Type B pancreatic cell (in vitro differentiated cells): ENCODE data around the gene LRRK1. TPM values are rescaled to one million over a fixed set of nuclear protein-coding genes. Genes with fewer than 3 reads are reported as not detected.

Experiments
- DNase-seq: peaks from one replicate; pipeline ENCODE4 v3.0.0; 2021; ENCODE audit warnings: mixed read lengths; ENCODE audit not compliant: unreplicated experiment; ENCODE audit errors: extremely low spot score
- H3K27ac Mint-ChIP-seq: 2 replicates; pipeline ENCODE4 v1.8.0; 2021; ENCODE audit warnings: mild to moderate bottlenecking, mixed read lengths
- H3K27me3 Mint-ChIP-seq: 2 replicates; pipeline ENCODE4 v1.8.0; 2021; ENCODE audit warnings: mixed read lengths
- H3K36me3 Mint-ChIP-seq: 2 replicates; pipeline ENCODE4 v1.8.0; 2021; ENCODE audit warnings: mixed read lengths
- H3K4me1 Mint-ChIP-seq: one replicate; pipeline ENCODE4 v1.8.0; 2021; ENCODE audit warnings: mixed read lengths; ENCODE audit not compliant: unreplicated experiment
- H3K4me3 Mint-ChIP-seq: 2 replicates; pipeline ENCODE4 v1.8.0; 2021; ENCODE audit warnings: mild to moderate bottlenecking, mixed read lengths
- H3K9me3 Mint-ChIP-seq: 2 replicates; pipeline ENCODE4 v1.8.0; 2021; ENCODE audit warnings: mixed read lengths
- CTCF ChIP-seq: fragments of 200-600 bp; sonication (generic); conservative IDR thresholded peaks from 2 replicates; pipeline ENCODE4 v1.5.0; 2021; ENCODE audit warnings: antibody characterized with exemption, mild to moderate bottlenecking
- total RNA-seq: library from RNA; stranded (reverse); gene quantifications from 2 replicates; pipeline ENCODE4 v1.2.1, GENCODE V29; 2021; ENCODE audit warnings: low replicate concordance

LRRK1 gene
- total RNA-seq, 1 donor from 2014 or later, result 2.0 TPM

GRCh38 chr15:101003081-101003480 lies 83.9 kb downstream of the LRRK1 start:
- Mint-ChIP-seq H3K4me3 (no peak overlapping the region), H3K9me3 (peaks cover 6% of the 10 kb centered on the region), H3K27ac (no peak overlapping the region), H3K36me3 (no peaks in the 10 kb centered on the region), H3K4me1 (peaks cover 18% of the 10 kb centered on the region), H3K27me3 (peaks cover 14% of the 10 kb centered on the region)
- DNase-seq, result no peak
- no peak for TF ChIP-seq CTCF

GRCh38 chr15:101003706-101004105 lies 84.5 kb downstream of the LRRK1 start:
- peaks cover 6% of the 10 kb centered on the region for H3K9me3 Mint-ChIP-seq
- no peak overlapping the region for H3K4me3 Mint-ChIP-seq

GRCh38 chr15:101004500-101004899 lies 85.3 kb downstream of the LRRK1 start:
- Mint-ChIP-seq H3K27ac (no peak overlapping the region), H3K9me3 (peaks cover 6% of the 10 kb centered on the region), H3K36me3 (no peaks in the 10 kb centered on the region), H3K4me1 (peaks cover 17% of the 10 kb centered on the region), H3K4me3 (no peak overlapping the region), H3K27me3 (peaks cover 14% of the 10 kb centered on the region)
- DNase-seq, result peak; percentile 39
- TF ChIP-seq CTCF, result no peak

More at GRCh38 chr15:101003706-101004105, 84.5 kb downstream of the LRRK1 start:
- peak; percentile 59 for DNase-seq
- no peaks in the 10 kb centered on the region for H3K36me3 Mint-ChIP-seq
- no peak for TF ChIP-seq CTCF
- peaks cover 21% of the 10 kb centered on the region for H3K4me1 Mint-ChIP-seq
- peaks cover 17% of the 10 kb centered on the region for H3K27me3 Mint-ChIP-seq
- H3K27ac Mint-ChIP-seq, result no peak overlapping the region

GRCh38 chr15:101004986-101005747 lies 86.0 kb downstream of the LRRK1 start:
- Mint-ChIP-seq H3K36me3 (no peaks in the 10 kb centered on the region), H3K9me3 (peaks cover 6% of the 10 kb centered on the region), H3K4me3 (no peak overlapping the region), H3K27ac (no peak overlapping the region), H3K4me1 (peaks cover 17% of the 10 kb centered on the region), H3K27me3 (peaks cover 8% of the 10 kb centered on the region)
- no peak for DNase-seq
- no peak for TF ChIP-seq CTCF

GRCh38 chr15:101006931-101007691 lies 88.0 kb downstream of the LRRK1 start:
- Mint-ChIP-seq H3K27me3 (peaks cover 8% of the 10 kb centered on the region), H3K4me1 (peaks cover 17% of the 10 kb centered on the region), H3K36me3 (no peaks in the 10 kb centered on the region), H3K9me3 (peaks cover 6% of the 10 kb centered on the region), H3K27ac (no peak overlapping the region), H3K4me3 (peak overlapping the region; percentile 87)
- peak; percentile 45 for DNase-seq
- TF ChIP-seq CTCF, result peak; percentile 97
